Lung (tissue), 12 donors: ENCODE data around the gene GNAS-AS1. TPM values are rescaled to one million over a fixed set of nuclear protein-coding genes. Genes with fewer than 3 reads are reported as not detected.

Source experiments
- ATAC-seq: fragments of 200-7000 bp; cut with Tn5 transposase; one replicate; pipeline ENCODE4 v1.9.1; 2020; ENCODE audit warnings: moderate number of reproducible peaks; ENCODE audit not compliant: insufficient read depth, low FRiP score
- DNase-seq, 3 donors: peaks; one replicate each; pipeline ENCODE4 v3.0.0-alpha.2; 2013 to 2017
- H3K27ac ChIP-seq, 2 donors: one replicate each; pipeline ENCODE4 v1.5.1; 2013; ENCODE audit warnings: mild to moderate bottlenecking in 2 of 2, moderate library complexity in 2 of 2, control low read depth in 1 of 2, inconsistent platforms in 1 of 2, low read depth in 1 of 2, low read length in 1 of 2
- H3K27me3 ChIP-seq, 3 donors: one replicate each; pipeline ENCODE4 v1.5.1; 2013; ENCODE audit warnings: low read length in 2 of 3; ENCODE audit not compliant: control insufficient read depth in 3 of 3, insufficient read depth in 3 of 3
- H3K36me3 ChIP-seq, 4 donors: one replicate each; pipeline ENCODE4 v1.5.1; 2013; ENCODE audit warnings: low read length in 4 of 4, mild to moderate bottlenecking in 1 of 4, moderate library complexity in 1 of 4; ENCODE audit not compliant: control insufficient read depth in 4 of 4, insufficient read depth in 4 of 4
- H3K4me1 ChIP-seq, 5 donors: one replicate each; pipeline ENCODE4 v1.5.1; 2013; ENCODE audit warnings: low read length in 5 of 5, mild to moderate bottlenecking in 2 of 5, moderate library complexity in 1 of 5; ENCODE audit not compliant: control insufficient read depth in 5 of 5, insufficient read depth in 5 of 5
- H3K4me3 ChIP-seq: one replicate; pipeline ENCODE4 v1.5.1; 2013; ENCODE audit warnings: mild to moderate bottlenecking, control low read depth, moderate library complexity
- H3K9ac ChIP-seq, 2 donors: one replicate each; pipeline ENCODE4 v1.5.1; 2013; ENCODE audit warnings: low read length in 2 of 2, control low read depth in 1 of 2; ENCODE audit not compliant: insufficient read depth in 1 of 2
- H3K9me3 ChIP-seq, 4 donors: one replicate each; pipeline ENCODE4 v1.5.1; 2013; ENCODE audit warnings: low read length in 3 of 4, mild to moderate bottlenecking in 1 of 4, moderate library complexity in 1 of 4; ENCODE audit not compliant: control insufficient read depth in 4 of 4, insufficient read depth in 3 of 4
- CTCF ChIP-seq: IDR thresholded peaks from 2 replicates; pipeline ENCODE4 v1.5.1; 2012; ENCODE audit warnings: mild to moderate bottlenecking; ENCODE audit errors: control extremely low read depth, extremely low read depth
- WGBS, 2 donors: extraction: QIAGEN DNeasy Blood & Tissue Kit; methylation state at CpG; one replicate each; pipeline ENCODE4 v1.1.7; 2013; 5-methylcytosine and 5-hydroxymethylcytosine counted together
- polyA plus RNA-seq, 2 donors: library from polyadenylated mRNA; stranded (reverse); fragments of 200-250 nt; gene quantifications; one replicate each; pipeline ENCODE4 v1.2.1, GENCODE V29; 2013
- total RNA-seq, 2 donors: library from RNA; depleted of rRNA in 1 of 2; stranded (reverse); fragments of >200 nt in 1 of 2; gene quantifications; one replicate each; pipeline ENCODE4 v1.2.1, GENCODE V29; 2014 to 2021
- donor health status: control.
- donor health status: control.
- donor health status: Bipolar disorder and iron deficiency.
- donor health status: healthy.
- donor health status: DM: yes; HTN: yes; CAD: no.

The GNAS-AS1 gene
- total and polyA plus RNA-seq, 4 donors = 0.07 to 1.9 (median 0.74) TPM

- WGBS, 2 donors = 41 to 48% methylated on average over 23 of the region's 23 CpGs
- Histone ChIP-seq H3K27ac (no peak overlapping the region), H3K36me3 (no peaks in the 10 kb centered on the region), H3K27me3 (peaks cover 0 to 41% (median 26%) of the 10 kb centered on the region in 3 donors), H3K4me1 (peaks cover 0 to 15% (median 0%) of the 10 kb centered on the region in 5 donors), H3K9ac (no peak overlapping the region), H3K4me3 (no peak overlapping the region), H3K9me3 (no peaks in the 10 kb centered on the region)
- TF ChIP-seq CTCF = no peak
- DNase-seq (no peak), ATAC-seq (no peak)
Measured at GRCh38 chr20:58851969-58852458, 1.3 kb upstream of the GNAS-AS1 start.

- H3K9me3 ChIP-seq = no peaks in the 10 kb centered on the region
- no peaks in the 10 kb centered on the region for H3K36me3 ChIP-seq
- no peak overlapping the region for H3K27ac ChIP-seq
- no peak for TF ChIP-seq CTCF
- peaks cover 0 to 15% (median 0%) of the 10 kb centered on the region in 5 donors for H3K4me1 ChIP-seq
- DNase-seq (no peak), ATAC-seq (no peak)
- 48 to 49% methylated on average over 35 to 41 of the region's 41 CpGs for WGBS, 2 donors
- H3K27me3 ChIP-seq = peaks cover 0 to 40% (median 22%) of the 10 kb centered on the region in 3 donors
- H3K4me3 ChIP-seq = no peak overlapping the region
- no peak overlapping the region for H3K9ac ChIP-seq
Measured at GRCh38 chr20:58851221-58851968, 693 bp upstream of the GNAS-AS1 start.

- H3K36me3 ChIP-seq = no peaks in the 10 kb centered on the region
- H3K4me1 ChIP-seq = peaks cover 0 to 18% (median 2%) of the 10 kb centered on the region in 5 donors
- H3K4me3 ChIP-seq = no peak overlapping the region
- H3K9me3 ChIP-seq = no peaks in the 10 kb centered on the region
- no peak overlapping the region for H3K27ac ChIP-seq
- TF ChIP-seq CTCF = no peak
- ATAC-seq (no peak), DNase-seq (no peak)
- H3K9ac ChIP-seq = no peak overlapping the region
- WGBS, 2 donors = 41 to 54% methylated on average over 2 of the region's 2 CpGs
- H3K27me3 ChIP-seq = peaks cover 0 to 42% (median 40%) of the 10 kb centered on the region in 3 donors
Measured at GRCh38 chr20:58847463-58847862, 3.2 kb downstream of the GNAS-AS1 start.
